HG02884 (cell line): ENCODE measurements around the gene JAGN1.
"Not testable (repeated sequence)": the region's sequence is repeated elsewhere in the genome, so short reads cannot be mapped to it uniquely, and the experiment has no call there.

ENCODE experiments used
- ATAC-seq: cut with Tn5 transposase; IDR thresholded peaks from one replicate; pipeline ENCODE4 v1.9.1; 2021; ENCODE audit warnings: mild to moderate bottlenecking, moderate library complexity; ENCODE audit not compliant: unreplicated experiment

JAGN1 gene

DNA sequence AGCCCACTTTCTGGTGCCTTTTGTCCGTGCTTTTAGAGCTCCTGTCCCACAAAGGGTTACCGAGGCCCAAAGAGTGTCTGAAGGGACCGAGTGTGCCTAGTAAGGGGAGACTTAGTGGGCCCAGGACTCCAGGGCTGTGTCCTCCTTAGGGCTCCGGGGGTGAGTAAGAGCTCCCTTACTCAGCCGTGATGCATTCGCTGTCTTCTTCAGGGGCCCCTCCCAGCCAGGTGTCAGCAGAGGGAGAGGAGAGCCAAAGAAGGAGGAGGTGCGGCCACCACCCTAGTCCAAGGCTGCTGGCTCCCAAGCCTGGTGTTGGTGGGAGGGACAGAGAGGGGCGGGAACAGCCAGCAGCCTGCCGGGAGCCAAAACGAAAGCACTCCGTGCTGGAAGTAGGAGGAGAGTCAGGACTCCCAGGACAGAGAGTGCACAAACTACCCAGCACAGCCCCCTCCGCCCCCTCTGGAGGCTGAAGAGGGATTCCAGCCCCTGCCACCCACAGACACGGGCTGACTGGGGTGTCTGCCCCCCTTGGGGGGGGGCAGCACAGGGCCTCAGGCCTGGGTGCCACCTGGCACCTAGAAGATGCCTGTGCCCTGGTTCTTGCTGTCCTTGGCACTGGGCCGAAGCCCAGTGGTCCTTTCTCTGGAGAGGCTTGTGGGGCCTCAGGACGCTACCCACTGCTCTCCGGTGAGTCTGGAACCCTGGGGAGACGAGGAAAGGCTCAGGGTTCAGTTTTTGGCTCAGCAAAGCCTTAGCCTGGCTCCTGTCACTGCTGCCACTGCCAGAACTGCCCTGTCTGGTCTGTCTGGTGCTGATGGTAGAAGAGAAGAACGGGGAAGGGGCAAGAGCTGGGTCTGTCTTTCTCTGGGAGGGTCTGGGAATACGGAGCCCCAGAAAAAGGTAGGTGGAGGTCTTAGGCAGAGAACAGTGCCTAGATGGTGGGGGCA, 26.6 kb downstream of the JAGN1 start, which contains the start of gene IL17RC:
TSS of gene IL17RC (plus strand) at position 365 of the 947 bp plus-strand sequence. CDS start at position 583, 218 bp downstream.
- ATAC-seq = no peak

DNA sequence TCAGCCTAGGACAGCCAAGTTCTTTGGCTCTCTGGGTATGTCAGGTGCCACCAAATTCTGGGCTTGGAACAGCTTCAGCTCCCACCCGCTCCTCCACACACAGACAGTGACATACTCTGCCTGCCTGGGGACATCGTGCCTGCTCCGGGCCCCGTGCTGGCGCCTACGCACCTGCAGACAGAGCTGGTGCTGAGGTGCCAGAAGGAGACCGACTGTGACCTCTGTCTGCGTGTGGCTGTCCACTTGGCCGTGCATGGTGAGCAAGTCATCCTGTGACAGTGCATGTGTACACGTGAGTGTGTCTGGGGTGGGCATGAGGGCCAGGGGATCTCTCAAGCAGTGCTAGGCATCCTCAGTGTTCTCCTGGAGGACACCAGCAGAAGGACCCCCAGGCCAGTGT, 27.4 kb downstream of the JAGN1 start:
- ATAC-seq = no peak

DNA sequence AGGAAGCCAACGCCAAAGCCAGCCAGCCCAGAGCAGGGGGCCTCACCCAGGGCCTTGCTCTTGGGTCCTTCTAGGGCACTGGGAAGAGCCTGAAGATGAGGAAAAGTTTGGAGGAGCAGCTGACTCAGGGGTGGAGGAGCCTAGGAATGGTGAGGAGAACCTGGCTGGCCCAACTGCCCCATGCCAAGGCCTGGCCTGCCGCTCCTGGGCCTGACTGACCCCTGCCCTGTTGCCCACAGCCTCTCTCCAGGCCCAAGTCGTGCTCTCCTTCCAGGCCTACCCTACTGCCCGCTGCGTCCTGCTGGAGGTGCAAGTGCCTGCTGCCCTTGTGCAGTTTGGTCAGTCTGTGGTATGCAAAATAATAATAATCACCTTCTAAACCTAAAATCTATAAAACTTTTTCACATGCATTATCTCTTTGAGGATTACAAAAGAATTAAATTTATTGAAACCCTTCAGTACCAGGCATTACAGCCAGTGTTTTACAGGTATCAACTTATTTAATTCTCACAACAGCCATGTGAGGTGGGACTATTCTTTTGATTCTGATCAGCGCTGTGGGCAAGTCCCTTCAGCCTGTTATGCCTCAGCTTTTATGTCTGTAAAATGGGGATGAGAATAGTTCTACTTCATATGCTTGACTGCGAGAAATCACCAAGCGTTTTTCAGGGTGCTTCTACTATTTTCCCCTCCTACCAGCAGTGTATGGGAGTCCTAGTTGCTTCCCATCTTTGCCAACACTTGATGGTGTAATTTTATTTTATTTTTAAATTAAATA, 28.0 kb downstream of the JAGN1 start:
- ATAC-seq = no peak

DNA sequence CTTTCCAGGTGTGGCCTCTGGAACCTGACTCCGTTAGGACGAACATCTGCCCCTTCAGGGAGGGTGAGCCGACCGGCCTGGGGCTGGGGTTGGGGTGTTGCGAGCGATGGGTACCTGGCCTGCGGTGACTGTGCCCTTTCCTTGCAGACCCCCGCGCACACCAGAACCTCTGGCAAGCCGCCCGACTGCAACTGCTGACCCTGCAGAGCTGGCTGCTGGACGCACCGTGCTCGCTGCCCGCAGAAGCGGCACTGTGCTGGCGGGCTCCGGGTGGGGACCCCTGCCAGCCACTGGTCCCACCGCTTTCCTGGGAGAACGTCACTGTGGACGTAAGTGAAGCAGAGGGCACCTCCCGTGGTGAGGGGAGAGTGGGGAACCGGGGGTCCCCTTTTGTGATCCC, 37.7 kb downstream of the JAGN1 start:
- ATAC-seq = no peak

DNA sequence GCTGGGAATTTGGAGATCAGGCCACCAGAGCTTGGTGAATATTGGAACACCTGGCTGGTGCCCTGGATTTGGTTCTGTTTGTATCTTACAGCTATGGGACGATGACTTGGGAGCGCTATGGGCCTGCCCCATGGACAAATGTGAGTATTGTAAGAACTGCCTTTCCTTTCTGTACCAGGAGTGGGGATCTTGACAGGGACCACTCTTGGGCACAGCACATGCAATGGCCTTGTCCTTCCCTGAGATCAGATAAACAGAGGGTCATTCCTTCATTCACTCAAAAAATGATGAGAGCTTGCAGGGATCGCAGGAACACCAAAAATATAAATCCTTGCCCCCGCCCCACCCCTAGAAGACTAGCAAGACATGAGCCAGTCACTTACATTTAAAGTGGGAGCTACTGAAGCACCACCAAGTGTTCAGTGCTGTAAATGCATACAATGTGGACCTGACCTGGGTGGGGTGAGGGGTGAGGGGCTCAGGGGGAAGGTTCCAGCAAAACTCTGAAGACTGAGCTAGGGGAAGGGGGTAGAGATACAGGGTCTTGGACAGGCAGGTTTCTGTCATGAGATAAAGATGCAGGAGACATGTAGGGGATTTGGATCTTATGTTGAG, 40.5 kb downstream of the JAGN1 start:
- no peak for ATAC-seq

DNA sequence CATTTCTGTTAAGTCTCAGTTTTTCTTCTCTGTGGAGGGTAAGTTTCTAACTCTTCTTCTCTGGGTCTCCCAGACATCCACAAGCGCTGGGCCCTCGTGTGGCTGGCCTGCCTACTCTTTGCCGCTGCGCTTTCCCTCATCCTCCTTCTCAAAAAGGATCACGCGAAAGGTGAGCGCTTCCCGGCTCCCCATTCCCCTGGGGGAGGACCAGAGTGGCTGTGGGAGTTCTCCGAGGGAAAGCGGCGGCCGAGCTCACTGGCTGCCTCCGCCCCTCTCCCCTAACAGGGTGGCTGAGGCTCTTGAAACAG, 42.1 kb downstream of the JAGN1 start:
- no peak for ATAC-seq

DNA sequence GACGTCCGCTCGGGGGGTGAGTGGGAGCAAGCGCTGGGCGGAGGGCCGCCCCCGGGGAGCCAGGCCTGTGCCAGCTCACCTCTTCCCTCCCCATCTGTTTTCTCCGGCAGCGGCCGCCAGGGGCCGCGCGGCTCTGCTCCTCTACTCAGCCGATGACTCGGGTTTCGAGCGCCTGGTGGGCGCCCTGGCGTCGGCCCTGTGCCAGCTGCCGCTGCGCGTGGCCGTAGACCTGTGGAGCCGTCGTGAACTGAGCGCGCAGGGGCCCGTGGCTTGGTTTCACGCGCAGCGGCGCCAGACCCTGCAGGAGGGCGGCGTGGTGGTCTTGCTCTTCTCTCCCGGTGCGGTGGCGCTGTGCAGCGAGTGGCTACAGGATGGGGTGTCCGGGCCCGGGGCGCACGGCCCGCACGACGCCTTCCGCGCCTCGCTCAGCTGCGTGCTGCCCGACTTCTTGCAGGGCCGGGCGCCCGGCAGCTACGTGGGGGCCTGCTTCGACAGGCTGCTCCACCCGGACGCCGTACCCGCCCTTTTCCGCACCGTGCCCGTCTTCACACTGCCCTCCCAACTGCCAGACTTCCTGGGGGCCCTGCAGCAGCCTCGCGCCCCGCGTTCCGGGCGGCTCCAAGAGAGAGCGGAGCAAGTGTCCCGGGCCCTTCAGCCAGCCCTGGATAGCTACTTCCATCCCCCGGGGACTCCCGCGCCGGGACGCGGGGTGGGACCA, 42.6 kb downstream of the JAGN1 start:
- ATAC-seq = peak; percentile 53

DNA sequence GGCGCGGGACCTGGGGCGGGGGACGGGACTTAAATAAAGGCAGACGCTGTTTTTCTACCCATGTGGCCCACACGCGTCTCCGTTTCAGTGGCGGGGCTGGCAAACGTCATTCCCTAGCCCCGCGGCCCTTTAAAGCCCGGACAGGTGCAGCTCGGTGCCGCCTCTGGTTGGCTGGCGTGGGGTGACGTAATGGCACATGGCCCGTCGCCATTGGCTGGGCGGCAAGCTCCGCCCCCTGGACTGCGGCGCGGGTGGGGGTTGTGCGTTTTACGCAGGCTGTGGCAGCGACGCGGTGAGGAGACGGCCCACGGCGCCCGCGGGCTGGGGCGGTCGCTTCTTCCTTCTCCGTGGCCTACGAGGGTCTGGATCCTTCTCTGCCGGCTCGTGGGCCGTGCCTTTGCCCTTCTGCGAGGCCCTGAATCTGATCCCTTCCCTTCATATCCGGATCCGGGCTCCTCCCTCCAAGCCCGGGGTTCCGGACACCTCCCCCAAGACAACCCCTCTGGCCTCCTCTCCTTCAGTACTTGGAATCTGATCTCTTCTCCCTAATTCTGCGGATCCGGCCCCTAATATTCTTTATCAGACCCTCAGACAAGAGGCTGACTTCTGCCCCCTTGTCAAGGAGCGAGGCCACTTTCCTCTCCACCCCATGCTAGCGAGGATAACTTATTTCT, 43.3 kb downstream of the JAGN1 start, which contains the start of gene CRELD1:
TSS of gene CRELD1 (plus strand) at position 274 of the 674 bp plus-strand sequence. CDS start 605 bp downstream, outside the sequence.
- ATAC-seq = peak; percentile 86

DNA sequence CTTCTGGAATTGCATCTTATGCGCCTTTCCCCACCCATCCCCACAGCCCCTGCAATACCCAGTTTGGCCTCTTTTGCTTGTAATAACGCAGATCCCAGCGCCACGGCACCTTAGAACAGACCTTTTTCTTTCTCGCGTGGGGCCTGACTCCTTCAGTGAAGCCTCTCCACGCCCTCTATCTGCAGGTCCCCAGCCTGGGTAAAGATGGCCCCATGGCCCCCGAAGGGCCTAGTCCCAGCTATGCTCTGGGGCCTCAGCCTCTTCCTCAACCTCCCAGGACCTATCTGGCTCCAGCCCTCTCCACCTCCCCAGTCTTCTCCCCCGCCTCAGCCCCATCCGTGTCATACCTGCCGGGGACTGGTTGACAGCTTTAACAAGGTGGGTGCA, 43.8 kb downstream of the JAGN1 start:
- no peak for ATAC-seq

DNA sequence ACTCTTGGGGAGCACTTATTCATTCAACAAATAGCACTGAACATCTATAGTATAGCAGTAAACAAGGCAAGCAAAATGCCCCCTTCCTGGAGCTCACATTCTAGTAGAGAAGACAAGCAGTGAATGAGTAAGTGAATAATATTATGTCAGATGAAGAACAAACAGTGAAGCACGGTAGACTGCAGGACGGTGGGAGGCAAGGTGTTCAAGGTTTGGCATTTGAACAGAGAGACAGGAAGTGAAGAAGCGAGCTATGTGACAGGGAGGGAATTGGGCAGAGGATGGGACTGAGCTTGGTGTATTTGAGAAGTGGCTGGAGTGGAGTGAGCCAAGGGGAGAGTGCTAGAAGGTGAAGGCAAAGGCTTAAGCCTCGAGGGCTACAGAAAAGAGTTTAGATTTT, 44.6 kb downstream of the JAGN1 start:
- no peak for ATAC-seq

DNA sequence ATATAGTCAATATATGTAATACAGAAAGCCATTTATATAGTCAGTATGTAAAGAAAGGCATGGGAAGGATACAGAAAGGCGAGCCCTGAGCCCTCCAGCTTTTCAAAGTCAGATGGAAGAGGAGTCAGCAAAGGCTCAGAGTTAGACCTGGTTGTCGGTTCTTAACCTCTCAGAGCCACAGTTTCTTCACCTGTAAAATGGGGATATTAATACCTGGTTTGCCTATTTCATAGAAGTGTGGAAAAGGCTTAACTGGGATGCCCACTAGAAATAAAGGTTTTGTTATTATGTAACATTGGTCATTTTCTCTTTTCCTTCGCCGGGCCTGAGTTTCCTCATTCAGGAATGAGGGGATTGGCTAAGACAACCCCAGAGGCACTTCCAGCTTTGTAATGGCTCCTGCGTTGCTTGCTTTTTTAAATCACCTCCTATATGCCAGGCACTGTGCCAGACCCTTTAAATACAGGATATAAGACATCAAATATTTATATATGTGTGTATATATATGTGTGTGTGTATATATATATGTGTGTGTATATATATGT, 45.6 kb downstream of the JAGN1 start:
- ATAC-seq = no peak

DNA sequence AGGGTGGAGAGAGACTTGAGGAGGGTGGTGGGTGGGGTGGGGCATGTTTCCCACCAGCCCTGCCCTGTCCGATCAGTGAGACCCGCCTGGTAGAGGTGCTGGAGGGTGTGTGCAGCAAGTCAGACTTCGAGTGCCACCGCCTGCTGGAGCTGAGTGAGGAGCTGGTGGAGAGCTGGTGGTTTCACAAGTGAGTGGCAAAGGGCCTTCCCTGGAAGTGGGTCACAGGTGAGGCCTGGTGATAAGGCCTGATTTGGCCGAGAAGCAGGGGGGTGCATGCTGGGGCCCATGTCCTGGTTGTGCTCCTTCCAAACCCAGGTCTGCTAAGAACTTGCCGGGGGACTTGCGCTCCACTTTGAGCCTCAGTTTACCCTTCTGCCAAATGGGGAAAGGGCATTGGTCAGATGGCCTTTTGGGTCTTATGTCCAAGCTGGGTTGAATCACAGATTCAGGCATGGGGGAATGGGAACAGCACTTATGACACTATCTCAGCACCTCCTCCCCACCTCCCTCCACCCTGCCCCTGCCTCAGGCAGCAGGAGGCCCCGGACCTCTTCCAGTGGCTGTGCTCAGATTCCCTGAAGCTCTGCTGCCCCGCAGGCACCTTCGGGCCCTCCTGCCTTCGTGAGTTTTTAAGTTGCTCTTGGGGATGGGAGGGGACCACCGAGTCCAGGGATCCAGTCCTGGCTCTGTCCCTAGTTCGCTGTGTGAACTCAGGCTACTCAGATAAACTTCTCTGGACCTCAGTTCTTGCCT, 47.3 kb downstream of the JAGN1 start:
- ATAC-seq = no peak

DNA sequence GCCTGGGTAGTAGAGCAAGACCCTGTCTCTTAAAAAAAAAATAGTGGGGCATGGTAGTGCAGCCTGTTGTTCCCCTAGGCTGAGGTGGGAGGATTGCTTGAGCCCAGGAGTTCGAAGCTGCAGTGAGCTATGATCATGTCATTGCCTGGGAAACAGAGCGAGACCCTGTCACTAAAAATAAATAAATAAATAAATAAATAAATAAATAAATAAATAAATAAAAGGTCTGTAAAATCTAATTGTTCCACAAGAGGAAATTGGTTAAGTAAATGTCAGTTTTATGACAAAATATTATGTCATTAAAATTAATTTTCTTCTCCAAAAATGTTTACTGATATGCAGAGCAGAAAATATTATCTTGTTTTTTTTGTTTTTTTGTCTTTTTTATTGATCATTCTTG, 48.6 kb downstream of the JAGN1 start:
- no peak for ATAC-seq

DNA sequence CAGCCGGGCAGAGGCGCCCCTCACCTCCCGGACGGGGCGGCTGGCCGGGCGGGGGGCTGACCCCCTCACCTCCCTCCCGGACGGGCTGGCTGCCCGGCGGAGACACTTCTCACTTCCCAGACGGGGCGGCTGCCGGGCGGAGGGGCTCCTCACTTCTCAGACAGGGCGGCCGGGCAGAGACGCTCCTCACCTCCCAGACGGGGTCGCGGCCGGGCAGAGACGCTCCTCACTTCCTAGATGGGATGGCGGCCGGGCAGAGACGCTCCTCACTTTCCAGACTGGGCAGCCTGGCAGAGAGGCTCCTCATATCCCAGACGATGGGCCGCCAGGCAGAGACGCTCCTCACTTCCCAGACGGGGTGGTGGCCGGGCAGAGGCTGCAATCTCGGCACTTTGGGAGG, 49.5 kb downstream of the JAGN1 start:
- not testable (repeated sequence) for ATAC-seq

DNA sequence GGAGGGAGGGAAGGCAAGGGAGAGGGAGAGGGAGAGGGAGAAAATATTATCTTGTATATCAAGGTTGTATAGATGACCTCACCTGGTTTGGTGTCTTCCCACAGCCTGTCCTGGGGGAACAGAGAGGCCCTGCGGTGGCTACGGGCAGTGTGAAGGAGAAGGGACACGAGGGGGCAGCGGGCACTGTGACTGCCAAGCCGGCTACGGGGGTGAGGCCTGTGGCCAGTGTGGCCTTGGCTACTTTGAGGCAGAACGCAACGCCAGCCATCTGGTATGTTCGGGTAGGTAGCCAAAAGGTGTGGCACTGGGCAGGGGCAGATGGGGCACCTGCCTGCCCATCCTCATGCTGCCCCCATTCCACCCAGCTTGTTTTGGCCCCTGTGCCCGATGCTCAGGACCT, 50.3 kb downstream of the JAGN1 start:
- no peak for ATAC-seq

DNA sequence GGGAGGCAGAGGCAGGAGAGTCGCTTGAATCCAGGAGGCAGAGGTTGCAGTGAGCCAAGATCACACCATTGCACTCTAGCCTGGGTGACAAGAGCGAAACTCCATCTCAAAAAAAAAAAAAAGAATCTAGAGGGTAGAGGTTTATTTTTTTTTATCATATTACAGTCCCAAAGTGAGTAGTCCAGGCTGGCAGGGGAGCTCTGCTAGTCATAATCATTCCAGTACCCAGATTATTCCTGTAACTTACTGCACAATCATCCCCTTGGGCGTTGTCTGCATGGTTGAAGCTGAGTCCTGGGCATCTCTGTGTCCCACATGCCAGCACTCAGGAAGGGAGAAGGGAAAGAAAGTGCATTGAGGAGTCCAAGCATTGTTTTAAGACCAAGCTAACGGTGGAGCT, 51.8 kb downstream of the JAGN1 start:
- ATAC-seq = no peak

DNA sequence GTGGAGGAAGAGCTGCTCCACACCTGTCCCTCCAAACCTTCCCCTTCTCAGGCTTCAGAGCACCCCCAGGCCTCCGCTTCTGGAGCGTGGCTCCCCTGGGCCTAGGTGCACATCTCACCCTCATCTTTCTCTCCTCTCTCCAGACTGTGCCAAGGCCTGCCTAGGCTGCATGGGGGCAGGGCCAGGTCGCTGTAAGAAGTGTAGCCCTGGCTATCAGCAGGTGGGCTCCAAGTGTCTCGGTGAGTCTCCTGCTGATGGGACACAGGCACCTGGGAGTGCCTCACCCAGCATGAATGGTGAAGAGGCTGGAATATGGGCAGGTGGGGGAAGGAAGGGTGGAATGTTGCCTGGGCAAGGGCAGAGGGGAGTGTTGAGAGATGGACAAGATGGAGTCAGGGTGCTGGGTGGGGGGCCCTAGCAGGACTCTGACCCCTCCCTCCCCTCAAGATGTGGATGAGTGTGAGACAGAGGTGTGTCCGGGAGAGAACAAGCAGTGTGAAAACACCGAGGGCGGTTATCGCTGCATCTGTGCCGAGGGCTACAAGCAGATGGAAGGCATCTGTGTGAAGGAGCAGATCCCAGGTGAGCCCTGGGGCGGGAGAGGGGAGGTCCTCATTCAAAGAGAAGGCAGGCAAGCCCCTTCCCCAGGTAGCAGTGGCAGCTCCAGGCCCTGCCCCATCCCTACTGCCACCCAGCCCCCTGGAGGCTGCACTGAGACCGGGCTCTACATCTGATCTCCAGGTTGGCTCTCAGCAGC, 52.7 kb downstream of the JAGN1 start:
- no peak for ATAC-seq
